G401.6 (cell line): ENCODE results near the gene COMMD8.
"Not testable (repeated sequence)": the region's sequence is repeated elsewhere in the genome, so short reads cannot be mapped to it uniquely, and the experiment has no call there.

Experiments
- FAIRE-seq: peaks from 2 replicates; lab custom pipeline; 2012; peaks lifted over from hg19 to GRCh38; lab: Jason Lieb, UNC

The COMMD8 gene

GRCh38 chr4:47463235-47463956 lies at the start of gene COMMD8:
Gene COMMD8 (minus strand): TSS chr4:47463702. CDS start chr4:47463651, 51 bp downstream.
- peak; percentile 89 for FAIRE-seq

- no peak for FAIRE-seq
Measured at GRCh38 chr4:47510506-47511143, 47.1 kb upstream of the COMMD8 start.

- no peak for FAIRE-seq
Measured at GRCh38 chr4:47505666-47506065, 42.2 kb upstream of the COMMD8 start.

- FAIRE-seq = no peak
Measured at GRCh38 chr4:47505147-47505546, 41.6 kb upstream of the COMMD8 start.

GRCh38 chr4:47500776-47501175 lies 37.3 kb upstream of the COMMD8 start:
- FAIRE-seq = no peak

GRCh38 chr4:47499700-47500099 lies 36.2 kb upstream of the COMMD8 start:
- FAIRE-seq = no peak

GRCh38 chr4:47498899-47499298 lies 35.4 kb upstream of the COMMD8 start:
- FAIRE-seq = no peak

- no peak for FAIRE-seq
Measured at GRCh38 chr4:47494124-47494430, 30.6 kb upstream of the COMMD8 start.

- no peak for FAIRE-seq
Measured at GRCh38 chr4:47493238-47494123, 30.0 kb upstream of the COMMD8 start.

GRCh38 chr4:47490550-47490949 lies 27.0 kb upstream of the COMMD8 start:
- FAIRE-seq = no peak

- no peak for FAIRE-seq
Measured at GRCh38 chr4:47488706-47489105, 25.2 kb upstream of the COMMD8 start.

GRCh38 chr4:47486727-47487126 lies 23.2 kb upstream of the COMMD8 start:
- not testable (repeated sequence) for FAIRE-seq

GRCh38 chr4:47486231-47486673 lies 22.8 kb upstream of the COMMD8 start:
- FAIRE-seq = no peak

GRCh38 chr4:47485768-47486167 lies 22.3 kb upstream of the COMMD8 start:
- FAIRE-seq = no peak

- peak; percentile 74 for FAIRE-seq
Measured at GRCh38 chr4:47485047-47485692, 21.7 kb upstream of the COMMD8 start, which contains the start of gene ATP10D. Gene ATP10D (plus strand): TSS chr4:47485275. CDS start chr4:47512541, 27,266 bp downstream.

- FAIRE-seq = no peak
Measured at GRCh38 chr4:47484168-47484567, 20.7 kb upstream of the COMMD8 start.

- FAIRE-seq = no peak
Measured at GRCh38 chr4:47483745-47484144, 20.2 kb upstream of the COMMD8 start.

GRCh38 chr4:47482326-47482725 lies 18.8 kb upstream of the COMMD8 start:
- FAIRE-seq = no peak

GRCh38 chr4:47478804-47479203 lies 15.3 kb upstream of the COMMD8 start:
- FAIRE-seq = no peak

GRCh38 chr4:47475411-47475810 lies 11.9 kb upstream of the COMMD8 start:
- FAIRE-seq = no peak

- no peak for FAIRE-seq
Measured at GRCh38 chr4:47474799-47475198, 11.3 kb upstream of the COMMD8 start.

GRCh38 chr4:47473141-47473750 lies 9.7 kb upstream of the COMMD8 start:
- FAIRE-seq = no peak
